Gastroesophageal sphincter (tissue), 4 donors: ENCODE data around the gene TNS3. TPM values are rescaled to one million over a fixed set of nuclear protein-coding genes. Genes with fewer than 3 reads are reported as not detected.

Source experiments
- ATAC-seq: fragments of 150-250 bp; one replicate; pipeline ENCODE4 v1.9.1; 2016; ENCODE audit warnings: mild to moderate bottlenecking, moderate library complexity
- H3K27ac ChIP-seq, 4 donors: fragments of 200-600 bp; sonication (generic) in 3 of 4; 1 replicate in 3 of 4; 2 replicates in 1 of 4; pipeline ENCODE4 v1.5.1; 2016 to 2019
- H3K27me3 ChIP-seq: fragments of 200-600 bp; sonication (generic); one replicate; pipeline ENCODE4 v1.5.1; 2019
- H3K36me3 ChIP-seq, 2 donors: fragments of 200-600 bp; sonication (generic); one replicate each; pipeline ENCODE4 v1.5.1; 2019; ENCODE audit warnings: control low read depth in 1 of 2
- H3K4me1 ChIP-seq, 3 donors: fragments of 200-600 bp; sonication (generic); 1 replicate in 2 of 3; 2 replicates in 1 of 3; pipeline ENCODE4 v1.5.1; 2016 to 2019; ENCODE audit warnings: control low read depth in 2 of 3
- H3K4me3 ChIP-seq, 2 donors: fragments of 200-600 bp; sonication (generic); one replicate each; pipeline ENCODE4 v1.5.1; 2019; ENCODE audit warnings: mild to moderate bottlenecking in 1 of 2, moderate library complexity in 1 of 2
- H3K9me3 ChIP-seq, 3 donors: fragments of 200-600 bp; sonication (generic); one replicate each; pipeline ENCODE4 v1.5.1; 2017 to 2019; ENCODE audit warnings: control low read depth in 2 of 3
- EP300 ChIP-seq: sonication (generic); formaldehyde crosslinking; IDR thresholded peaks from one replicate; pipeline ENCODE4 v1.6.1; 2017; ENCODE audit warnings: antibody characterized with exemption, mild to moderate bottlenecking
- POLR2A ChIP-seq, 2 donors: fragments of 450-650 bp; IDR thresholded peaks; one replicate each; pipeline ENCODE4 v1.6.1; 2017; ENCODE audit warnings: antibody characterized with exemption in 2 of 2, mild to moderate bottlenecking in 2 of 2, moderate library complexity in 1 of 2
- POLR2AphosphoS5 ChIP-seq: sonication (generic); formaldehyde crosslinking; IDR thresholded peaks from one replicate; pipeline ENCODE4 v1.6.1; 2017; ENCODE audit warnings: antibody characterized with exemption
- WGBS, 2 donors: methylation state at CpG; one replicate each; pipeline ENCODE4 v1.1.5; 2018; ENCODE audit warnings: low coverage in 1 of 2; 5-methylcytosine and 5-hydroxymethylcytosine counted together
- total RNA-seq, 4 donors: library from RNA; depleted of rRNA; stranded (reverse); fragments of >200 nt; gene quantifications; one replicate each; pipeline ENCODE4 v1.1.0, GENCODE V29; 2016
- TF ChIP-seq, protein P1 (sequence below), 4 experiments: fragments of 200-600 bp in 2 of 4; fragments of 450-650 bp in 2 of 4; sonication (generic) in 1 of 4; IDR thresholded peaks; one replicate each; pipeline ENCODE4 v1.5.1; 2017 to 2019; ENCODE audit warnings: antibody characterized with exemption in 4 of 4, mild to moderate bottlenecking in 2 of 4, moderate library complexity in 2 of 4

Gene TNS3
- total RNA-seq, 4 donors from 2014 or later, result 35.0 to 61.3 (median 45.1) TPM

DNA sequence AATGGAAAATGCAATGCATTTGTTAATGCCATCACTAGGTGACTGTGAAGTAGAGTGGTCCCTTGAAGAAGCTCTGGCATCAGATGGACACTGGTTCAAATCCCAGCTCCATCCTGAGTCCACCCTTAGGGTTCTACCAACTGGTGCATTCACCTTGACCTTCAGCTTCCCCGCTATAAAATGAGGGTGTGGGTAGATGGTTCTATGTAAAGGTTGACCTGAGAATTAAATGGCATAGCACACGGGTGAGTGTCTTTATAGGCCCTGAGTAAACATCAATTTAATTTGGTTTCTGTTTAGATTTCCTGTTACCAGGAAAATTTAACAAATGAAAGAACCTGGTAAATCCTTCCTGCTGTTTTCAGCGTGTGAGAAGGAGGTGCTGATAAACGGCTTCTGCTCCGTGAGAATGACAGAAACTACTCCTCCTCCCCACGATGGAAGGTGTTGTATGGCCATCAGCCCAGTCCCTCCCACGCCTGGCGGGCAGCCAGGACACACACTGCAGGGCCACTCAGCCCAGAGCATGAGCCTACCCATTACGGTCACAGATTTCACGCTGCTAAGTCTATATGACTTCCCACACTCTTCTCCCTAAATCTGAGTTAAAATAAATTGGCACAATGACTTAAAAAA, 210.1 kb downstream of the TNS3 start:
- Histone ChIP-seq H3K4me1 (peaks cover 0 to 12% (median 0%) of the 10 kb centered on the region in 3 donors), H3K36me3 (peaks cover 0 to 27% of the 10 kb centered on the region in 2 donors), H3K4me3 (no peak overlapping the region), H3K9me3 (no peaks in the 10 kb centered on the region), H3K27me3 (no peaks in the 10 kb centered on the region), H3K27ac (no peak overlapping the region)
- TF ChIP-seq EP300 (no peak), POLR2AphosphoS5 (peak; percentile 49)
- 12 to 56% methylated on average over 7 to 10 of the region's 10 CpGs for WGBS, 2 donors
- peak; percentile 56 for ATAC-seq

DNA sequence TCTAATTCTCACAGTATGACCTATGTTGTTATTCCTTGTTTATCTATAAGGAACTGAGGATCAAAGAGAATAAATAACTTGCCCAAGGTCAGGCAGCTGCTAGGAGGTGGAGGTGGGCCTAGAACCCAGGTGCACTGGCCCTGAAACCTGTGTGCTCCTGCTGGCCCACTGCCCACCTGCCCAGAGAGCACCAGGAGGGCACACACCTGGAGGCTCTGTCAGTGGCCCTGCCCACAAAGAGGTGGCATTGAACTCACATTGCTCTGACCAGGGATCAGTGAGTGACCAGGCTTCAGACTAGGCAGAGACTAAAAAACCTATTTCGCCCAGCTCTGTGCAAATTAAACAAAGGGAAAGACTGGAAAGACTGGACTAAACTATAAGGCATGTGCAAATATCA, 210.6 kb downstream of the TNS3 start:
- no peak for ATAC-seq
- H3K4me1 ChIP-seq, result peaks cover 0 to 12% (median 0%) of the 10 kb centered on the region in 3 donors
- H3K36me3 ChIP-seq, result peaks cover 0 to 30% of the 10 kb centered on the region in 2 donors
- no peak overlapping the region for H3K27ac ChIP-seq
- H3K9me3 ChIP-seq, result no peaks in the 10 kb centered on the region
- TF ChIP-seq POLR2AphosphoS5, result no peak
- no peak for TF ChIP-seq EP300
- TF ChIP-seq, protein P1, sequence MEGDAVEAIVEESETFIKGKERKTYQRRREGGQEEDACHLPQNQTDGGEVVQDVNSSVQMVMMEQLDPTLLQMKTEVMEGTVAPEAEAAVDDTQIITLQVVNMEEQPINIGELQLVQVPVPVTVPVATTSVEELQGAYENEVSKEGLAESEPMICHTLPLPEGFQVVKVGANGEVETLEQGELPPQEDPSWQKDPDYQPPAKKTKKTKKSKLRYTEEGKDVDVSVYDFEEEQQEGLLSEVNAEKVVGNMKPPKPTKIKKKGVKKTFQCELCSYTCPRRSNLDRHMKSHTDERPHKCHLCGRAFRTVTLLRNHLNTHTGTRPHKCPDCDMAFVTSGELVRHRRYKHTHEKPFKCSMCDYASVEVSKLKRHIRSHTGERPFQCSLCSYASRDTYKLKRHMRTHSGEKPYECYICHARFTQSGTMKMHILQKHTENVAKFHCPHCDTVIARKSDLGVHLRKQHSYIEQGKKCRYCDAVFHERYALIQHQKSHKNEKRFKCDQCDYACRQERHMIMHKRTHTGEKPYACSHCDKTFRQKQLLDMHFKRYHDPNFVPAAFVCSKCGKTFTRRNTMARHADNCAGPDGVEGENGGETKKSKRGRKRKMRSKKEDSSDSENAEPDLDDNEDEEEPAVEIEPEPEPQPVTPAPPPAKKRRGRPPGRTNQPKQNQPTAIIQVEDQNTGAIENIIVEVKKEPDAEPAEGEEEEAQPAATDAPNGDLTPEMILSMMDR (IDR thresholded peaks at IDR 0.05), result no peak
- TF ChIP-seq POLR2A (IDR thresholded peaks at IDR 0.05), result no peak
- H3K4me3 ChIP-seq, result no peak overlapping the region
- H3K27me3 ChIP-seq, result no peaks in the 10 kb centered on the region
- 88% methylated on average over 1 of the region's 1 CpG; no CpG with 5 or more reads in 1 of the 2 donors for WGBS, 2 donors

- 95% methylated on average over 5 of the region's 15 CpGs; no CpG with 5 or more reads in 1 of the 2 donors for WGBS, 2 donors
- ATAC-seq, result no peak
- Histone ChIP-seq H3K4me3 (no peak overlapping the region), H3K9me3 (no peaks in the 10 kb centered on the region), H3K27ac (no peak overlapping the region), H3K4me1 (peaks cover 0 to 12% (median 0%) of the 10 kb centered on the region in 3 donors), H3K36me3 (peaks cover 0 to 33% of the 10 kb centered on the region in 2 donors), H3K27me3 (no peaks in the 10 kb centered on the region)
- TF ChIP-seq POLR2AphosphoS5 (no peak), POLR2A (IDR thresholded peaks at IDR 0.05) (no peak)
These were observed 211.4 kb downstream of the TNS3 start for GRCh38 chr7:47370461-47371042.

DNA sequence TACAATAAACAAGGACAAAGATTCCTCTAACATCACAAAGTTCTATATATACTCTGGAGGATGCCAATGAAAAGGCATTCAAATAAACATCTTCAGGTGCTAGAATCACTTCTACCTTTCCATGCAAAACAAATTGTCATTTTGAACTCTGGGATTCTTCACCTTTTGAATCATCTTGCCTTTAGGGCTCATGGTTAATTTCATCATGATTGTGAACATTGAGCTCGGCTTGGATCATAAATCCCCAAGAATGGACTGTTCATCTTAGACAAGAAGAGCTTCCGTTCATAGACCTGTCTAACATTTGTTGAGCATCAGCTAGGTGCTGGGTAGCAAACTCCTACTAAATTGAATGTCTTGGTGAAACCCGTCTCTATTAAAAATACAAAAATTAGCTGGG, 212.2 kb downstream of the TNS3 start:
- H3K27me3 ChIP-seq, result no peaks in the 10 kb centered on the region
- H3K9me3 ChIP-seq, result no peaks in the 10 kb centered on the region
- ATAC-seq, result no peak
- no peak overlapping the region for H3K27ac ChIP-seq
- no peak overlapping the region for H3K4me3 ChIP-seq
- TF ChIP-seq POLR2AphosphoS5 (no peak), POLR2A (IDR thresholded peaks at IDR 0.05) (no peak), EP300 (no peak)
- TF ChIP-seq, protein P1 (IDR thresholded peaks at IDR 0.05), result no peak
- peaks cover 0 to 12% (median 0%) of the 10 kb centered on the region in 3 donors for H3K4me1 ChIP-seq
- WGBS, 2 donors, result 87 to 92% methylated on average over 2 of the region's 3 CpGs
- peaks cover 0 to 33% of the 10 kb centered on the region in 2 donors for H3K36me3 ChIP-seq

DNA sequence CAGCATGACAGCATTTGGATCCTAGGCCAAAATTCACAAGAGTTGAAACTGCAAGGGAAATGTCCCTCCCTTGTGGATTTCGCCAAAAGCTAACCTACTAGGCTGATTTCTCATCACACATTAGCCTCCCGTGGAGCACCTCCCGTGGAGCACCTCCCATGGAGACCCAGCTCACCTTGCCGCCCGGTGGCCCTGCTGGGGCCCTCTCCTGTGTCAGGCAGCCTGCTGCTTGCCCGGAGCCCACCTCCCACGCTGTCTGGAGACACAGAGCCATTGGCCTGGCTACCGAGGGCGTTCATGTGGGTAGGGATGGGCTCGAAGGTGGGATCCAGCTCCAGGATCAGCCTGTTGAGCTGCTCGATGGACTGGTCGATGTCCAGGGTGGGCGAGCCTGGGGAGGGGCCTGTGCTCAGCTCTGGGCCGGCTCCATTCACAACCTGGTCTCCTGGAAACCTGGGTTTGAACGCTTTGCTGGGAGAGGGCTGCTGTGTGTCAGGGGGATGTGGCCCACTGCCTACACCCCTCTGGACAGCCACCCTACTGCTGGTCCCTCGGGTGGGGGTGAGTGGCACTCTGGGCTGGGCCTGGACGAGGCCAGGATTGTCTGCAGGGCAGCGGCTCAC, 213.6 kb downstream of the TNS3 start:
- H3K9me3 ChIP-seq, result no peaks in the 10 kb centered on the region
- 83 to 86% methylated on average over 1 of the region's 18 CpGs for WGBS, 2 donors
- H3K36me3 ChIP-seq, result peaks cover 0 to 33% of the 10 kb centered on the region in 2 donors
- TF ChIP-seq POLR2AphosphoS5 (no peak), EP300 (no peak), POLR2A (IDR thresholded peaks at IDR 0.05) (no peak)
- TF ChIP-seq, protein P1 (IDR thresholded peaks at IDR 0.05), result no peak
- H3K27me3 ChIP-seq, result no peaks in the 10 kb centered on the region
- H3K4me3 ChIP-seq, result no peak overlapping the region
- H3K4me1 ChIP-seq, result peaks cover 0 to 12% (median 0%) of the 10 kb centered on the region in 3 donors
- ATAC-seq, result no peak
- H3K27ac ChIP-seq, result no peak overlapping the region
